ENCODE data around the gene NSRP1.

GRCh38 chr17:30155389-30155788 is 38.8 kb downstream of the NSRP1 start:
- no peak for TF ChIP-seq CTCF (IDR thresholded peaks at IDR 0.05)
- TF ChIP-seq POLR2A (IDR thresholded peaks at IDR 0.05): no peak
- no peak for TF ChIP-seq POLR2AphosphoS5 (IDR thresholded peaks at IDR 0.05)
- no peak for TF ChIP-seq EP300 (IDR thresholded peaks at IDR 0.05)
